VCaP (cell line): ENCODE data around the gene ACTL10.

Source experiments
- H3K27ac ChIP-seq: fragments of 450-650 bp; 2 replicates; pipeline ENCODE4 v1.5.1; 2017
- CTCF ChIP-seq: fragments of 450-650 bp; conservative IDR thresholded peaks from 2 replicates; pipeline ENCODE4 v1.5.1; 2017; ENCODE audit warnings: mild to moderate bottlenecking, moderate library complexity

ACTL10 gene

DNA sequence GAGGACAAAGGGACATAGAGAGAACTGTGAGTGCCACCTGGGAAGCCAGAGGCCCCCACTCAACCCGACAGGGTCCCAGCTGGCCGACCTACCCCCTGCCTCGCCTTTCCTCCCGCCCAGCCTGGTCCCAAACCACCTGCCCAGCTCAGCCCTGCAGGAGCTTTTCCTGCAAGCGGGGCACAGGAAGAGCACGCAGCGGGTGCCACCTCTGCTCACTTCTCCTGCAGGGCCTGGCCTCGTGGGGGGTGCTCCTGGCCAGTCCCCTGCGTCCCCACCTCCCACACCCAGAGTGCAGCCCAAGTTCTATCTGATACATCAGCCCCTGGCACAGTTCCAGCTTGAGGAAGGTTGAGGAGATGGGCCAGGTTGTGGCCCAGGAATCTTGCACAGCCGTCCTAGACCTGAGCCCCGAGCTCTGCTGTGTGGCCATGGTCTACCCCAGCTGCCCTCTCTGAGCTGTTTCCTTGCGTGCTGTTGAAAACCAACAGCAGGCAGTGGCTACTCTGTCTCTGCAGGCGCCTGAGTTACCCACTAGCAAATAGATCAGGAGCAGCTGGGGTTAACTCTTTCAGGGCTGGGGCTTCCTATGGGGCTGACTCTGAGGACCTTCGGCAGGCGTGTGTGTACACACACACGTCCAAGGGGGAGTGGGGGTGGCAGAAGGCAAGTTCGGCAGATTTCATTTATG, 5.8 kb downstream of the ACTL10 start:
- H3K27ac ChIP-seq = peak overlapping the region; percentile 98
- no peak for TF ChIP-seq CTCF

DNA sequence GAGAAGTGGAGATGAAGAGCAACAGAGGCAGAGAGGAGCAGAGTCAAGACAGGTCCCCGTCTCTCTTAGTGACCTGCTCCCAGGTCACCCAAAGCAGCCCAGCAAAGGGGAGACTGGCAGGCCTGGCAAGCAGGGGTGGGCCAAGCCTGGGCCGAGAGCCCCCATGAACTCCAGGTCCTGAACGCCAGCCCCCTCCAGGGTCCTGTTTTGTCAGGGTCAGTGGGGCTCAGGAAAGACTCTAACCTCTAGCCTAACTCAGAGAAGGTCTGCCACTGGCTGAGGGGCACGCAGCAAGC, 6.3 kb downstream of the ACTL10 start:
- TF ChIP-seq CTCF = no peak

DNA sequence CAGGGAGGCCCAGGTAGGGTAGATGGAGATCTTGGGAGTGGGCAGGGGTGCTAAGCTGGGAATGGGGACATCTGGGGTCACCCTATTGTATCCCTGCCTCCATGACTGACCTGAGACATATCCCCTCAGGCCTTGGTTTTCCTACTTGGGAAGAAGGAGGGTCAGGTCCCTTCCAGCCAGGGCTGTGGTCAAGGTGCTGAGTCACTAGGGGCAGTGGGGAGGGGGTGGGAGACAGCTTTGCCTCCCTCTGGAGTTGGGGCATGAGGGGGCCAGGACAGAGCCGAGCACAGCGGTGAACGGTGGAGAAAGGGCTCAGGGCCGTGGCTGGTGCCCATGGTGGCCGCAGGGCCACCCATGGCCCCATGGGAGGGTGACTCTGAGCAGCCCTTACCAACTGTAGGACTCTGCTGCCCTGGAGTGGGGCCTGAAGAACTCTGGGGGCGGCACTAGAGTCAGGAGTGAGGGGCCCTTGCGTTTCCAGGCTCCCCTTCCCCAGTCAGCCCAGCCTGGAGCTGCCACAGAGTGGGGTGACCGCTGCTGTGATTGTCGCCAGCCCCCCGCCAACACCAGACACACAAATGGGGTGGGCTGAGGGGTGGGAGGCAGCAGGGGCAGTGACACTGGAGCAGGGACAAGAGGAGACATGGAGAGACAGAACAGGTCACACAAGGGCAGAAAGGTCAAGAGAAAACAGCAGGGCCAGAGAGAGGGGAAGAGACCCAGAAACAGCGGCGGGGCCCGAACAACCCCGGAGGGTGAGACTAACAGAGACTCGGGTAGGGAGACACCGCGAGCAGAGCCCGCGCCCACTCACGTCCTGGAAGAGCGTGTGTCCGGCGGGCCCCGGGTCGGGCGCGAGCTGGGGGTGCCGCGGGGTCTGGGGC, 6.9 kb downstream of the ACTL10 start:
- H3K27ac ChIP-seq = peak overlapping the region; percentile 98
- no peak for TF ChIP-seq CTCF

More for the DNA sequence above, 6.3 kb downstream of the ACTL10 start:
- H3K27ac ChIP-seq = peak overlapping the region; percentile 98

DNA sequence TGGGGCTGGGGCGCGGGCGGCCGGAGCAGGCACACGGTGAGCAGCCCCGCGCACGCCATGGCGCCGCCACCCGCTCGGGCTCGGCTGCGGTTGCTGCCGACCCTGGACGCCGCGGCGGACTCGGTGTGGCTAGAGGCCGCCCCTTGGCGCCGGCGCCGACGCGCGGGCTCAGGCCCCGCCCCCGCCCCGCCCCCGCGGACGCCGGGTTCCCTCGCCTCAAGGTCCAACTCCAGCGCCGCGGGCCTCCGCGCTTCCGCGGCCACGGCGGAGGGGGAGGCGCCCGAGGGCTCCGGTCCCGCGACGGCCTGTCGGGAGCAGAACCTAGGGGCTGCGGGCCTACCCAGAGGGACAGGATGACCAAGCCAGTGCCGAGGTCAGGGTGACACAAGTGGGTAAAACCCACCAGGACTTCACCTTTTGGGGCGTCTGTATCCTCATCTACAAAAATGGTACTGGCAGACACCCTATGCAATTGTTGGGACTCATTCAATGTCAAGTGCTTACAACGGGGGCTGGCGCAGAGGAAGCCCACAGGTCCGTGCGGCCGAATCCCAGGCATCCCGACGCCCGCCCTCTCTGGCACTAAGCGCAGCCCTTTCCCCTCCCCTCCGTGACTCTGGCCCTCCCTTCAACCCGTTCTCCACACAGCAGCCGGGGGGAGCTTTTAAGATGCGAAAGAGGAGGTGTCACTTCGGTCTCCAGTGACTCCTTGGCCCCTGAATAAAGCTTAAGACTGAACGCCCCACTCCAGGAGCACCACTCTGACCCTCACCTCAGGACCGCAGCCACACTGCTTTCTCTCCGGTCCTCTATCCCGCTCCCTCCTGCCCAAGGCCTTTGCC, 7.8 kb downstream of the ACTL10 start, which contains the start of gene NECAB3:
TSS of gene NECAB3 (minus strand) at position 135 of the 842 bp plus-strand sequence. CDS start at position 59, 76 bp downstream.
- H3K27ac ChIP-seq = peak within 1 kb of the TSS; percentile 98

DNA sequence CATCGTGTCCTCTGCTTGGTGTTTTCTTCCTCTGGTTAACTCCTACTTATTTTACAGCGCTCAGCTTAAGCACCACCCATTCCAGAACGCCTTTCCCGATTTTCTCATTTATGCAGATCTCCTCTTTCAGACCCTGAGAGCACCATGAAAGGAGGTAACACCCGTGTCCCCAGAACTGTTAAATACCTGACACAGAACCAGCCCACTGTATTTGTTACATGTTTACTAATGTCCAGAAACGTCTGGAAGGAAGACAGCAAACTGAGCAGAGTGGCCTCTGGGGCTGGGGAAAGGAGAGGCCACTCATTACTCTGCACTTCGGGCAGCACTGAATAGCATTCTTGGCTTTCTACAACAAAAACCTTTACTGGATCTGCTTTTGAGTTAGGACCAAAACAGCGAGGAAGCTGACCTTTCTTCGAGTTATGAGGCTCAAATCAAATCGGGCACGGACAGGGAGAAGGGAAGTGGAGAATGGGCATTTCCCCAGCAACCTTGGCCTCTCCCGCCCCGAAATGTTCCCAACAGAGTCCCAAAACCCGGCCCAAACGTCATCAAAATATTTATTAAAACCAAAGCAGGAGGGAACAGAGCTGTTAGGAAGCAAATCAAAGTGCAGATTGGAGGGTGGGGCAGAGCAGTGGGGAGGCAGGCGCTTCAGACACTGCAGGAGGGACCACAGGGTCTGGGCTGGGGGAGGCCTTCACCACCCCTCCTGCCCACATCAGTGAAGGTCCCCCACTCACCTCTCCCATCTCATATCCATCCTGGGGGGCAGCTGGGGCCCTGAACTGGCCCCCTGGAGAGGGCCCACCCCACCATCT, 8.6 kb downstream of the ACTL10 start:
- no peak for TF ChIP-seq CTCF
- H3K27ac ChIP-seq = peak overlapping the region; percentile 98

More for the DNA sequence above, 7.8 kb downstream of the ACTL10 start, which contains the start of gene NECAB3:
- peak; percentile 17; the same call in 1 of the 2 replicates for TF ChIP-seq CTCF

- TF ChIP-seq CTCF = no peak
- peak overlapping the region; percentile 98 for H3K27ac ChIP-seq
Measured at GRCh38 chr20:33676121-33676520, 9.4 kb downstream of the ACTL10 start.
